ENCODE data around the gene GNGT2. TPM values are rescaled to one million over a fixed set of nuclear protein-coding genes. Genes with fewer than 3 reads are reported as not detected.

Gene GNGT2
- total and polyA plus RNA-seq, 4 donors = 0.23 to 2.2 (median 1.1) TPM

DNA sequence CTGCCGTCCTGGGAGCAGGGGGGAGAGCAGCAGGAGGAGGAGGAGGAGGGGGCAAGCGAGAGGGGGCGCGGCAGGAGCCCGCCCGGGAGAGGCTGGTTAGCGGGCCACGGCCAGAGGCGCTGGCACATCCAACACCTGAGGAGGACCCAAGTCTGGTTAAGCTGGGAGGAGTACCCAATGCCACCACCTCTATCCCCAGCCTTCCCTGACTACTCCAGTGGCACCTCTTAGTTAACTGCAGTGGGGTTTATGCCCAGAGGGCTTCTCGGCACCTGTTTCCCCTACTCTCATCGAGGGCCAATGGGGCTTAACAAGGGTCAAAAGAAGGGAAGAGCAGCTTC, 14.6 kb upstream of the GNGT2 start:
- 17% methylated on average over 11 of the region's 11 CpGs for WGBS
- Histone ChIP-seq H3K27ac (ENCODE audit: low read depth in 1 of 2, low read length in 2 of 2) (no peak overlapping the region), H3K9ac (ENCODE audit: low read depth in 1 of 2, low read length in 2 of 2) (no peak overlapping the region), H3K4me1 (ENCODE audit: control insufficient read depth in 4 of 4, insufficient read depth in 4 of 4, low read length in 3 of 4) (peaks cover 0 to 15% (median 7%) of the 10 kb centered on the region in 4 donors), H3K9me3 (ENCODE audit: control insufficient read depth in 4 of 4, low read length in 3 of 4) (no peaks in the 10 kb centered on the region), H3K36me3 (ENCODE audit: control insufficient read depth in 4 of 4, insufficient read depth in 3 of 4, low read depth in 1 of 4, low read length in 3 of 4) (no peaks in the 10 kb centered on the region), H3K27me3 (ENCODE audit: control insufficient read depth in 4 of 4, insufficient read depth in 4 of 4, low read length in 3 of 4) (no peaks in the 10 kb centered on the region), H3K4me3 (ENCODE audit: low read depth in 1 of 3, low read length in 3 of 3) (no peak overlapping the region)
- DNase-seq (ENCODE audit: low spot score) = no peak
- TF ChIP-seq FOXA2 (IDR thresholded peaks at IDR 0.05) (no peak), TAF1 (conservative IDR thresholded peaks at IDR 0.05) (no peak), GABPA (IDR thresholded peaks at IDR 0.05 in 1 of 2, conservative IDR thresholded peaks at IDR 0.05 in 1 of 2) (no peak), FOXA1 (IDR thresholded peaks at IDR 0.05) (no peak), SP1 (IDR thresholded peaks at IDR 0.05) (no peak), HNF4G (IDR thresholded peaks at IDR 0.05) (no peak), EGR1 (IDR thresholded peaks at IDR 0.05; ENCODE audit: low read depth in 2 of 2) (no peak), YY1 (IDR thresholded peaks at IDR 0.05) (no peak), JUND (IDR thresholded peaks at IDR 0.05) (no peak), RAD21 (IDR thresholded peaks at IDR 0.05) (no peak)
- TF ChIP-seq, protein P1, sequence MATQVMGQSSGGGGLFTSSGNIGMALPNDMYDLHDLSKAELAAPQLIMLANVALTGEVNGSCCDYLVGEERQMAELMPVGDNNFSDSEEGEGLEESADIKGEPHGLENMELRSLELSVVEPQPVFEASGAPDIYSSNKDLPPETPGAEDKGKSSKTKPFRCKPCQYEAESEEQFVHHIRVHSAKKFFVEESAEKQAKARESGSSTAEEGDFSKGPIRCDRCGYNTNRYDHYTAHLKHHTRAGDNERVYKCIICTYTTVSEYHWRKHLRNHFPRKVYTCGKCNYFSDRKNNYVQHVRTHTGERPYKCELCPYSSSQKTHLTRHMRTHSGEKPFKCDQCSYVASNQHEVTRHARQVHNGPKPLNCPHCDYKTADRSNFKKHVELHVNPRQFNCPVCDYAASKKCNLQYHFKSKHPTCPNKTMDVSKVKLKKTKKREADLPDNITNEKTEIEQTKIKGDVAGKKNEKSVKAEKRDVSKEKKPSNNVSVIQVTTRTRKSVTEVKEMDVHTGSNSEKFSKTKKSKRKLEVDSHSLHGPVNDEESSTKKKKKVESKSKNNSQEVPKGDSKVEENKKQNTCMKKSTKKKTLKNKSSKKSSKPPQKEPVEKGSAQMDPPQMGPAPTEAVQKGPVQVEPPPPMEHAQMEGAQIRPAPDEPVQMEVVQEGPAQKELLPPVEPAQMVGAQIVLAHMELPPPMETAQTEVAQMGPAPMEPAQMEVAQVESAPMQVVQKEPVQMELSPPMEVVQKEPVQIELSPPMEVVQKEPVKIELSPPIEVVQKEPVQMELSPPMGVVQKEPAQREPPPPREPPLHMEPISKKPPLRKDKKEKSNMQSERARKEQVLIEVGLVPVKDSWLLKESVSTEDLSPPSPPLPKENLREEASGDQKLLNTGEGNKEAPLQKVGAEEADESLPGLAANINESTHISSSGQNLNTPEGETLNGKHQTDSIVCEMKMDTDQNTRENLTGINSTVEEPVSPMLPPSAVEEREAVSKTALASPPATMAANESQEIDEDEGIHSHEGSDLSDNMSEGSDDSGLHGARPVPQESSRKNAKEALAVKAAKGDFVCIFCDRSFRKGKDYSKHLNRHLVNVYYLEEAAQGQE (IDR thresholded peaks at IDR 0.05) = no peak
- TF ChIP-seq, protein P2, sequence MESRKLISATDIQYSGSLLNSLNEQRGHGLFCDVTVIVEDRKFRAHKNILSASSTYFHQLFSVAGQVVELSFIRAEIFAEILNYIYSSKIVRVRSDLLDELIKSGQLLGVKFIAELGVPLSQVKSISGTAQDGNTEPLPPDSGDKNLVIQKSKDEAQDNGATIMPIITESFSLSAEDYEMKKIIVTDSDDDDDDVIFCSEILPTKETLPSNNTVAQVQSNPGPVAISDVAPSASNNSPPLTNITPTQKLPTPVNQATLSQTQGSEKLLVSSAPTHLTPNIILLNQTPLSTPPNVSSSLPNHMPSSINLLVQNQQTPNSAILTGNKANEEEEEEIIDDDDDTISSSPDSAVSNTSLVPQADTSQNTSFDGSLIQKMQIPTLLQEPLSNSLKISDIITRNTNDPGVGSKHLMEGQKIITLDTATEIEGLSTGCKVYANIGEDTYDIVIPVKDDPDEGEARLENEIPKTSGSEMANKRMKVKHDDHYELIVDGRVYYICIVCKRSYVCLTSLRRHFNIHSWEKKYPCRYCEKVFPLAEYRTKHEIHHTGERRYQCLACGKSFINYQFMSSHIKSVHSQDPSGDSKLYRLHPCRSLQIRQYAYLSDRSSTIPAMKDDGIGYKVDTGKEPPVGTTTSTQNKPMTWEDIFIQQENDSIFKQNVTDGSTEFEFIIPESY (IDR thresholded peaks at IDR 0.05) = no peak
- TF ChIP-seq, protein P3, sequence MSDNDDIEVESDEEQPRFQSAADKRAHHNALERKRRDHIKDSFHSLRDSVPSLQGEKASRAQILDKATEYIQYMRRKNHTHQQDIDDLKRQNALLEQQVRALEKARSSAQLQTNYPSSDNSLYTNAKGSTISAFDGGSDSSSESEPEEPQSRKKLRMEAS (IDR thresholded peaks at IDR 0.05) = no peak

DNA sequence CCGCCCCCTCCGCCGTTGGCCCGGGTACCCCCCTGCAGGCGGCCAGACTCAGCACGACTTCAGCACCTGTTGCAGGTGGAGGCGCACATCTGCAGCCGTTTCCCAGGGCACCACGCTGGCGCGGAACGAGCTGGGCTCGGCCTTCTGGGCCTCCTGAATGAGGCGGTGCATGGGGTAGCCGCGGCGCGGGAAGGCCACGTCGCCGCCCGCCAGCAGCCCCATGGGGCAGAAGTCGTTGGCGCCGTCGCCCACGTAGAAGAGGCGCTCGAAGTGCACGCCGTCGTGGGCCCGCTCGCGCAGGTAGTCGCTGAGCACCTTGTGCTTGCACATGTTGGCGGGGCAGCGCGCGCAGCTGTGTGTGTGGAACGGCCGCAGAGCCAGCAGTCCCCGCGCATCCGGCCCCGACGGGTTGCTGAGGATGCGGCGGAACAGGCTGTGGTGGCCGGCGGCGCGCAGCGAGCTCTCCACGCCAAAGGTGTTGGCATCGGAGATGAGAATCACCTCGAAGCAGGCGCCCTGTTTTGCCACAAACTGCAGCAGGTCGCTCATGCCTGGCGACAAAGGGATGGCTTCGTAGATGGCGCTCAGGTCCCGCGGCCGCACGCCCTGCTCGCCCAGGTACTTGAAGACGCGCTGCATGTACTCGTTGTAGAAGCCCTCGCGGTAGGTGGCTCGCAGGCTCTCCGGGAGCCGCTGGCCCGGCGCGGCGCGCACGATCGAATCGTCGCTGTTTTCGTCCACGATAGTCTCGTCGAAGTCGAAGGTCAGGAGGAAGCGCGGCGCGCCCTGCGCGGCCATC, 14.0 kb upstream of the GNGT2 start:
- WGBS = 3% methylated on average over 95 of the region's 95 CpGs
- H3K27me3 ChIP-seq (ENCODE audit: control insufficient read depth in 4 of 4, insufficient read depth in 4 of 4, low read length in 3 of 4) = no peaks in the 10 kb centered on the region
- no peaks in the 10 kb centered on the region for H3K9me3 ChIP-seq (ENCODE audit: control insufficient read depth in 4 of 4, low read length in 3 of 4)
- no peak for TF ChIP-seq SP1 (IDR thresholded peaks at IDR 0.05)
- TF ChIP-seq HNF4G (IDR thresholded peaks at IDR 0.05) = no peak
- TF ChIP-seq EGR1 (IDR thresholded peaks at IDR 0.05; ENCODE audit: low read depth in 2 of 2) = no peak
- no peaks in the 10 kb centered on the region for H3K36me3 ChIP-seq (ENCODE audit: control insufficient read depth in 4 of 4, insufficient read depth in 3 of 4, low read depth in 1 of 4, low read length in 3 of 4)
- peaks cover 0 to 15% (median 7%) of the 10 kb centered on the region in 4 donors for H3K4me1 ChIP-seq (ENCODE audit: control insufficient read depth in 4 of 4, insufficient read depth in 4 of 4, low read length in 3 of 4)
- H3K4me3 ChIP-seq (ENCODE audit: low read depth in 1 of 3, low read length in 3 of 3) = no peak overlapping the region
- H3K9ac ChIP-seq (ENCODE audit: low read depth in 1 of 2, low read length in 2 of 2) = no peak overlapping the region
- peak; percentile 59 for DNase-seq (ENCODE audit: low spot score)
- H3K27ac ChIP-seq (ENCODE audit: low read depth in 1 of 2, low read length in 2 of 2) = no peak overlapping the region

Data from liver (tissue), 9 donors.